Measurements from ENCODE around the gene FAM117A. TPM values are rescaled to one million over a fixed set of nuclear protein-coding genes. Genes with fewer than 3 reads are reported as not detected.

Gene FAM117A
- total RNA-seq, 4 donors from 2014 or later = 21.8 to 39.7 (median 26.4) TPM

DNA sequence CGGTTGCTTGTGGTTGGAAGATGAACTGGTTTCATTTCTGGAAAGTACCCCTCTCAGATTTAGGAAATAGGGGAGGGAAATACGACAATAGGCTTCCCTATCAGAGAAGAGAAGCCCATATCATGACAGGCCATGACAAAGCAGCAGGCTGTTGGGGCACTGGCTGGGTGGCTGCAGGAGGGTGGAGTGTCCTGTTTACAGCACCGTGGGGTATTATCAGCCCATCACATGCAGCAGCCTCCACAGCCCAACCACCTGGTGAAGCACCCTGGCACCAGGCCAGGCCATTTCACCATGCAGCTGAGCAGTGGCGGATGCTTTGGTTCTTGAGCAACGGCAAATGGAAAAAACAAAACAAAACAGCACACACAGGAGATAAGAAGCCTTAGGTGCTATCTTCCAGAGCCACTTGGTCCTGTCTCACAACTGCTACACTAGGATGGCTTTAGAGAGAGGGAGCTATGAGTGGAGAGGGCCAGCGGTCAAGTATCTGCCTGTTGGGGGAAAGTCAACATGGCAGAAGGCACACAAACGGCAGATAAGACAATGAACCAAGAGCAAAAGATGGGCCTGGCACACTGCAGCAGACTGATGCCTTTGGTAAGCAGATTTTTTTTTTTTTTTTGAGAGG, 24.2 kb downstream of the FAM117A start:
- TF ChIP-seq POLR2A (IDR thresholded peaks at IDR 0.05) = no peak
- TF ChIP-seq, protein P1, sequence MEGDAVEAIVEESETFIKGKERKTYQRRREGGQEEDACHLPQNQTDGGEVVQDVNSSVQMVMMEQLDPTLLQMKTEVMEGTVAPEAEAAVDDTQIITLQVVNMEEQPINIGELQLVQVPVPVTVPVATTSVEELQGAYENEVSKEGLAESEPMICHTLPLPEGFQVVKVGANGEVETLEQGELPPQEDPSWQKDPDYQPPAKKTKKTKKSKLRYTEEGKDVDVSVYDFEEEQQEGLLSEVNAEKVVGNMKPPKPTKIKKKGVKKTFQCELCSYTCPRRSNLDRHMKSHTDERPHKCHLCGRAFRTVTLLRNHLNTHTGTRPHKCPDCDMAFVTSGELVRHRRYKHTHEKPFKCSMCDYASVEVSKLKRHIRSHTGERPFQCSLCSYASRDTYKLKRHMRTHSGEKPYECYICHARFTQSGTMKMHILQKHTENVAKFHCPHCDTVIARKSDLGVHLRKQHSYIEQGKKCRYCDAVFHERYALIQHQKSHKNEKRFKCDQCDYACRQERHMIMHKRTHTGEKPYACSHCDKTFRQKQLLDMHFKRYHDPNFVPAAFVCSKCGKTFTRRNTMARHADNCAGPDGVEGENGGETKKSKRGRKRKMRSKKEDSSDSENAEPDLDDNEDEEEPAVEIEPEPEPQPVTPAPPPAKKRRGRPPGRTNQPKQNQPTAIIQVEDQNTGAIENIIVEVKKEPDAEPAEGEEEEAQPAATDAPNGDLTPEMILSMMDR (IDR thresholded peaks at IDR 0.05) = no peak
- no peak overlapping the region for H3K4me3 ChIP-seq (ENCODE audit: low read depth, poor library complexity, severe bottlenecking)
- peak; percentile 84 to 96 for DNase-seq (ENCODE audit: low spot score in 2 of 2)
- 34 to 39% methylated on average over 7 of the region's 7 CpGs for WGBS, 2 donors
- intact Hi-C loops (cut with DNase I; ENCODE audit: low total_unique reads) = no loop called here

GRCh38 chr17:49738456-49739163, 25.3 kb downstream of the FAM117A start:
- intact Hi-C loops (cut with DNase I; ENCODE audit: low total_unique reads) = no loop called here
- WGBS, 2 donors = 79 to 81% methylated on average over 5 of the region's 5 CpGs
- TF ChIP-seq, protein P1 (IDR thresholded peaks at IDR 0.05) = no peak
- TF ChIP-seq POLR2A (IDR thresholded peaks at IDR 0.05) = no peak
- H3K4me3 ChIP-seq (ENCODE audit: low read depth, poor library complexity, severe bottlenecking) = no peak overlapping the region
- DNase-seq (ENCODE audit: low spot score in 2 of 2) = no peak

- TF ChIP-seq POLR2A (IDR thresholded peaks at IDR 0.05) = no peak
- TF ChIP-seq, protein P1 (IDR thresholded peaks at IDR 0.05) = no peak
- intact Hi-C loops (cut with DNase I; ENCODE audit: low total_unique reads) = no loop called here
- 93 to 94% methylated on average over 13 of the region's 13 CpGs for WGBS, 2 donors
- no peak overlapping the region for H3K4me3 ChIP-seq (ENCODE audit: low read depth, poor library complexity, severe bottlenecking)
- DNase-seq (ENCODE audit: low spot score in 2 of 2) = no peak
These were observed 29.1 kb downstream of the FAM117A start for GRCh38 chr17:49734515-49735490.

- TF ChIP-seq, protein P1 (IDR thresholded peaks at IDR 0.05) = no peak
- no peak for TF ChIP-seq POLR2A (IDR thresholded peaks at IDR 0.05)
- WGBS, 2 donors = 50 to 56% methylated on average over 4 of the region's 4 CpGs
- H3K4me3 ChIP-seq (ENCODE audit: low read depth, poor library complexity, severe bottlenecking) = no peak overlapping the region
- intact Hi-C loops (cut with DNase I; ENCODE audit: low total_unique reads) = no loop called here
- no peak for DNase-seq (ENCODE audit: low spot score in 2 of 2)
These were observed 32.5 kb downstream of the FAM117A start for GRCh38 chr17:49731435-49731831.

DNA sequence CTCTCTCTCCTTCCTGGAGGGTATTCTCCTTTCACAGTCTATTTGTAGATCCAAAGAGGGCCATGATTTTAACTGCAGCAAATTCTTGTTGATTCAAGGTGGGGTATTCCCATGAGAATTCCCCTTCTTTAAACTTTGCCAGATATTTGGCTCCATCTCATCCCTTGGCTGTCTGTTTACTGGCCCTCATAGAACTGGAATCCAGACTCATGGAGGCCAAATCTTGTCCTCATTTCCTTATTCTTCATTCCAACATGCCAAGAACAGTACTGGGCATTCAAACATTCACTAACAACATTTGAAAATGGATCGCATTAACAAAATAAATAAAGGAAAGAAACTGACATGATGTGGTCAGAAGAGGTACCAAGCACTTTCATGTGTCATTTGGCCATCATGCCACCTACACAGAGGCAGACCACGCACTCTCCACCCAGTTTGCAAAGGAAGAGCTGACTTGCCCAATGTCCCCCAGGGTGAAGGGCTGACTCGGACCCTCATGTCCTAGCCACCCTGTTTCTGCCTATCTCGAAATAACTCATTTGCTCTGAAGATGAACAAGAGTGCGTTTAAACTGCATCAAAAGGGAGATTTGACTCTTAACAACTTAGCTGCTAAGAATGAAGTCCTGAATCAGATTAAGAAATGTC, 33.0 kb downstream of the FAM117A start:
- WGBS, 2 donors = 48 to 63% methylated on average over 5 of the region's 5 CpGs
- H3K4me3 ChIP-seq (ENCODE audit: low read depth, poor library complexity, severe bottlenecking) = no peak overlapping the region
- TF ChIP-seq POLR2A (IDR thresholded peaks at IDR 0.05) = no peak
- TF ChIP-seq, protein P1 (IDR thresholded peaks at IDR 0.05) = no peak
- DNase-seq (ENCODE audit: low spot score in 2 of 2) = no peak
- intact Hi-C loops (cut with DNase I; ENCODE audit: low total_unique reads) = no loop called here

Data from lower leg skin (tissue), 4 donors.